Parathyroid adenoma (tissue), 2 donors: ENCODE data around the gene TMEM184A.

Experiments used
- H2AFZ ChIP-seq: fragments of 300-600 bp; sonication (generic); one replicate; pipeline ENCODE4 v1.7.0; 2017; ENCODE audit warnings: antibody characterized with exemption, mild to moderate bottlenecking
- H3K27ac ChIP-seq: fragments of 300-600 bp; sonication (generic); one replicate; pipeline ENCODE4 v1.7.0; 2017
- H3K27me3 ChIP-seq: fragments of 300-600 bp; sonication (generic); one replicate; pipeline ENCODE4 v1.7.0; 2017; ENCODE audit warnings: low read length; ENCODE audit not compliant: control insufficient read depth, insufficient read depth
- H3K36me3 ChIP-seq: fragments of 300-600 bp; sonication (generic); one replicate; pipeline ENCODE4 v1.7.0; 2017; ENCODE audit warnings: low read length; ENCODE audit not compliant: control insufficient read depth, insufficient read depth
- H3K4me1 ChIP-seq: fragments of 300-600 bp; sonication (generic); one replicate; pipeline ENCODE4 v1.7.0; 2017; ENCODE audit warnings: control low read depth
- H3K4me2 ChIP-seq: fragments of 300-600 bp; sonication (generic); one replicate; pipeline ENCODE4 v1.7.0; 2017; ENCODE audit warnings: low read length
- H3K4me3 ChIP-seq: fragments of 300-600 bp; sonication (generic); one replicate; pipeline ENCODE4 v1.7.0; 2017; ENCODE audit warnings: low read depth, low read length
- H3K79me2 ChIP-seq: fragments of 300-600 bp; sonication (generic); one replicate; pipeline ENCODE4 v1.7.0; 2017; ENCODE audit warnings: control low read depth
- H3K9ac ChIP-seq: fragments of 300-600 bp; sonication (generic); one replicate; pipeline ENCODE4 v1.7.0; 2017; ENCODE audit warnings: mild to moderate bottlenecking
- H3K9me3 ChIP-seq: fragments of 300-600 bp; sonication (generic); one replicate; pipeline ENCODE4 v1.7.0; 2017; ENCODE audit warnings: low read length; ENCODE audit not compliant: control insufficient read depth
- CTCF ChIP-seq: fragments of 300-600 bp; sonication (generic); IDR thresholded peaks from one replicate; pipeline ENCODE4 v1.7.0; 2017; ENCODE audit warnings: antibody characterized with exemption, mild to moderate bottlenecking
- donor health status: primary hyperparathyroidism.

TMEM184A gene

GRCh38 chr7:1508277-1508758 lies 47.7 kb downstream of the TMEM184A start:
- Histone ChIP-seq H3K9me3 (no peaks in the 10 kb centered on the region), H3K4me3 (no peak overlapping the region), H3K79me2 (peaks cover 7% of the 10 kb centered on the region), H3K36me3 (no peaks in the 10 kb centered on the region), H3K4me1 (no peaks in the 10 kb centered on the region), H2AFZ (no peak overlapping the region), H3K27me3 (no peaks in the 10 kb centered on the region), H3K9ac (no peak overlapping the region), H3K27ac (no peak overlapping the region), H3K4me2 (no peak overlapping the region)
- no peak for TF ChIP-seq CTCF

- H3K4me3 ChIP-seq: no peak overlapping the region
Observed at GRCh38 chr7:1505731-1506550, 50.1 kb downstream of the TMEM184A start.

GRCh38 chr7:1503816-1504775 lies 51.9 kb downstream of the TMEM184A start, which contains the start of gene INTS1:
Gene INTS1, minus strand, starts transcription at chr7:1504389. Its CDS starts 429 bp downstream, at chr7:1503960.
- H3K4me3 ChIP-seq: peak within 1 kb of the TSS; percentile 81
- H2AFZ ChIP-seq: peak within 1 kb of the TSS; percentile 98
- H3K4me2 ChIP-seq: peak within 1 kb of the TSS; percentile 95
- H3K27ac ChIP-seq: peak within 1 kb of the TSS; percentile 33
- H3K79me2 ChIP-seq: peaks cover 21% of the 10 kb centered on the region
- H3K36me3 ChIP-seq: no peaks in the 10 kb centered on the region
- no peaks in the 10 kb centered on the region for H3K27me3 ChIP-seq
- peak; percentile 95 for TF ChIP-seq CTCF
- peak within 1 kb of the TSS; percentile 33 for H3K9ac ChIP-seq
- H3K9me3 ChIP-seq: no peaks in the 10 kb centered on the region
- peaks cover 6% of the 10 kb centered on the region for H3K4me1 ChIP-seq

More at GRCh38 chr7:1505731-1506550, 50.1 kb downstream of the TMEM184A start:
- no peak overlapping the region for H2AFZ ChIP-seq
- H3K9ac ChIP-seq: no peak overlapping the region
- no peak overlapping the region for H3K27ac ChIP-seq
- no peak overlapping the region for H3K4me2 ChIP-seq
- TF ChIP-seq CTCF: no peak
- no peaks in the 10 kb centered on the region for H3K36me3 ChIP-seq
- peaks cover 21% of the 10 kb centered on the region for H3K79me2 ChIP-seq
- no peaks in the 10 kb centered on the region for H3K9me3 ChIP-seq
- H3K4me1 ChIP-seq: peaks cover 6% of the 10 kb centered on the region
- H3K27me3 ChIP-seq: no peaks in the 10 kb centered on the region

- no peaks in the 10 kb centered on the region for H3K9me3 ChIP-seq
- H3K4me2 ChIP-seq: peak overlapping the region; percentile 95
- no peaks in the 10 kb centered on the region for H3K36me3 ChIP-seq
- TF ChIP-seq CTCF: no peak
- no peak overlapping the region for H3K27ac ChIP-seq
- no peaks in the 10 kb centered on the region for H3K27me3 ChIP-seq
- peaks cover 21% of the 10 kb centered on the region for H3K79me2 ChIP-seq
- H2AFZ ChIP-seq: peak overlapping the region; percentile 98
- peak overlapping the region; percentile 81 for H3K4me3 ChIP-seq
- H3K4me1 ChIP-seq: peaks cover 6% of the 10 kb centered on the region
- H3K9ac ChIP-seq: peak overlapping the region; percentile 33
Observed at GRCh38 chr7:1503390-1503789, 52.6 kb downstream of the TMEM184A start.
